Trophoblast cell (in vitro differentiated cells and primary cell): ENCODE results near the gene IFITM5.

Source experiments
- DNase-seq, 2 donors: peaks; one replicate each; pipeline ENCODE4 v3.0.0-alpha.2; 2016
- H2AFZ ChIP-seq: 2 replicates; pipeline ENCODE4 v1.6.1; 2013; ENCODE audit warnings: low read length, moderate library complexity, mild to moderate bottlenecking; ENCODE audit not compliant: insufficient read depth, poor library complexity
- H2AK5ac ChIP-seq: 2 replicates; pipeline ENCODE4 v1.6.1; 2013; ENCODE audit warnings: mild to moderate bottlenecking, low read length
- H2BK120ac ChIP-seq: 2 replicates; pipeline ENCODE4 v1.6.1; 2013; ENCODE audit warnings: low read length, mild to moderate bottlenecking, moderate library complexity; ENCODE audit not compliant: insufficient read depth, poor library complexity
- H2BK12ac ChIP-seq: 2 replicates; pipeline ENCODE4 v1.6.1; 2013; ENCODE audit warnings: mild to moderate bottlenecking, low read length, moderate library complexity
- H2BK5ac ChIP-seq: 2 replicates; pipeline ENCODE4 v1.6.1; 2013; ENCODE audit warnings: low read length, low read depth, moderate library complexity, mild to moderate bottlenecking; ENCODE audit not compliant: poor library complexity
- H3K14ac ChIP-seq: 2 replicates; pipeline ENCODE4 v1.6.1; 2013; ENCODE audit warnings: mild to moderate bottlenecking, low read length
- H3K18ac ChIP-seq: 2 replicates; pipeline ENCODE4 v1.6.1; 2013; ENCODE audit warnings: mild to moderate bottlenecking, low read length
- H3K23ac ChIP-seq: 2 replicates; pipeline ENCODE4 v1.6.1; 2013; ENCODE audit warnings: low read length
- H3K27ac ChIP-seq: 2 replicates; pipeline ENCODE4 v1.5.1; 2013; ENCODE audit warnings: low read depth, mild to moderate bottlenecking, inconsistent platforms, low read length, moderate library complexity
- H3K27me3 ChIP-seq: 2 replicates; pipeline ENCODE4 v1.6.1; 2013; ENCODE audit warnings: inconsistent platforms, mild to moderate bottlenecking, low read length, moderate library complexity; ENCODE audit not compliant: insufficient read depth
- H3K36me3 ChIP-seq, 2 experiments: 1 replicate in 1 of 2; 2 replicates in 1 of 2; pipeline ENCODE4 v1.6.1; 2013; ENCODE audit warnings: low read length in 2 of 2, mild to moderate bottlenecking in 2 of 2, moderate library complexity in 1 of 2; ENCODE audit not compliant: insufficient read depth in 2 of 2, control insufficient read depth in 1 of 2
- H3K4ac ChIP-seq: 2 replicates; pipeline ENCODE4 v1.6.1; 2013; ENCODE audit warnings: low read depth, mild to moderate bottlenecking, low read length, moderate library complexity
- H3K4me1 ChIP-seq, 2 experiments: 1 replicate in 1 of 2; 2 replicates in 1 of 2; pipeline ENCODE4 v1.6.1; 2013; ENCODE audit warnings: low read length in 2 of 2, mild to moderate bottlenecking in 2 of 2, moderate library complexity in 1 of 2; ENCODE audit not compliant: insufficient read depth in 2 of 2, control insufficient read depth in 1 of 2
- H3K4me2 ChIP-seq: 2 replicates; pipeline ENCODE4 v1.6.1; 2013; ENCODE audit warnings: inconsistent platforms, mild to moderate bottlenecking, low read length, moderate library complexity
- H3K4me3 ChIP-seq: 2 replicates; pipeline ENCODE4 v1.5.1; 2013; ENCODE audit warnings: mild to moderate bottlenecking, low read depth, low read length, inconsistent platforms
- H3K79me1 ChIP-seq: one replicate; pipeline ENCODE4 v1.6.1; 2013; ENCODE audit warnings: low read length
- H3K79me2 ChIP-seq: 2 replicates; pipeline ENCODE4 v1.6.1; 2013; ENCODE audit warnings: low read length, mild to moderate bottlenecking; ENCODE audit not compliant: control insufficient read depth, insufficient read depth, poor library complexity
- H3K9ac ChIP-seq: 2 replicates; pipeline ENCODE4 v1.6.1; 2013; ENCODE audit warnings: mild to moderate bottlenecking, low read length
- H3K9me3 ChIP-seq: 2 replicates; pipeline ENCODE4 v1.6.1; 2013; ENCODE audit warnings: low read depth, mild to moderate bottlenecking, control low read depth, inconsistent platforms, low read length; ENCODE audit not compliant: insufficient read depth
- H4K12ac ChIP-seq: 2 replicates; pipeline ENCODE4 v1.6.1; 2013; ENCODE audit warnings: low read depth, mild to moderate bottlenecking, low read length, moderate library complexity
- H4K8ac ChIP-seq: 2 replicates; pipeline ENCODE4 v1.6.1; 2013; ENCODE audit warnings: low read depth, mild to moderate bottlenecking, low read length, moderate library complexity
- H4K91ac ChIP-seq: one replicate; pipeline ENCODE4 v1.6.1; 2013; ENCODE audit warnings: low read depth, mild to moderate bottlenecking, low read length, moderate library complexity
- WGBS: extraction: QIAGEN DNeasy Blood & Tissue Kit; methylation state at CpG from one replicate; pipeline ENCODE4 v1.1.7; 2013; ENCODE audit warnings: missing lambda C conversion rate; ENCODE audit not compliant: insufficient read length, insufficient coverage; ENCODE audit errors: extremely low coverage; 5-methylcytosine and 5-hydroxymethylcytosine counted together

Gene IFITM5

GRCh38 chr11:331358-332060 is 32.2 kb upstream of the IFITM5 start:
- Histone ChIP-seq H3K79me2 (no peaks in the 10 kb centered on the region), H4K12ac (no peak overlapping the region), H3K79me1 (no peaks in the 10 kb centered on the region), H3K4me2 (no peak overlapping the region), H3K36me3 (no peaks in the 10 kb centered on the region), H3K9ac (no peak overlapping the region), H2BK12ac (no peak overlapping the region), H3K27ac (no peak overlapping the region), H2BK5ac (no peak overlapping the region), H2BK120ac (no peak overlapping the region), H4K8ac (no peak overlapping the region), H3K27me3 (no peaks in the 10 kb centered on the region), H3K14ac (no peak overlapping the region), H3K4ac (no peak overlapping the region), H3K9me3 (peaks cover 13% of the 10 kb centered on the region), H3K23ac (no peak overlapping the region), H2AK5ac (no peak overlapping the region), H3K4me1 (peaks cover 8 to 9% of the 10 kb centered on the region in 2 experiments), H3K18ac (no peak overlapping the region), H3K4me3 (no peak overlapping the region), H4K91ac (no peak overlapping the region), H2AFZ (no peak overlapping the region)
- WGBS = no CpG with 5 or more reads among the region's 19 CpGs
- no peak for DNase-seq

GRCh38 chr11:330694-331357 is 31.5 kb upstream of the IFITM5 start:
- H4K91ac ChIP-seq = no peak overlapping the region

GRCh38 chr11:330307-330693 is 31.0 kb upstream of the IFITM5 start:
- Histone ChIP-seq H3K14ac (no peak overlapping the region), H4K91ac (no peak overlapping the region), H3K4me2 (no peak overlapping the region), H4K12ac (no peak overlapping the region), H3K27ac (no peak overlapping the region), H3K9me3 (peaks cover 13% of the 10 kb centered on the region), H3K79me2 (no peaks in the 10 kb centered on the region), H3K4me3 (no peak overlapping the region), H3K4ac (no peak overlapping the region), H3K36me3 (no peaks in the 10 kb centered on the region), H3K4me1 (peaks cover 8 to 9% of the 10 kb centered on the region in 2 experiments), H2BK120ac (no peak overlapping the region), H4K8ac (no peak overlapping the region), H3K18ac (no peak overlapping the region), H2BK12ac (no peak overlapping the region), H3K23ac (no peak overlapping the region), H2BK5ac (no peak overlapping the region), H2AFZ (no peak overlapping the region), H3K79me1 (no peaks in the 10 kb centered on the region), H3K27me3 (no peaks in the 10 kb centered on the region), H3K9ac (no peak overlapping the region), H2AK5ac (no peak overlapping the region)
- no peak for DNase-seq
- no CpG with 5 or more reads among the region's 14 CpGs for WGBS

More at GRCh38 chr11:330694-331357, 31.5 kb upstream of the IFITM5 start:
- no peak overlapping the region for H2AFZ ChIP-seq
- no peak overlapping the region for H3K4me3 ChIP-seq
- no peak overlapping the region for H2BK120ac ChIP-seq
- H3K9me3 ChIP-seq = peaks cover 13% of the 10 kb centered on the region
- H2AK5ac ChIP-seq = no peak overlapping the region
- no peak overlapping the region for H3K4me2 ChIP-seq
- H3K9ac ChIP-seq = no peak overlapping the region
- H3K4me1 ChIP-seq = peaks cover 8 to 9% of the 10 kb centered on the region in 2 experiments
- H2BK5ac ChIP-seq = no peak overlapping the region
- no peak overlapping the region for H3K14ac ChIP-seq
- no peak overlapping the region for H4K8ac ChIP-seq
- no peaks in the 10 kb centered on the region for H3K27me3 ChIP-seq
- H3K18ac ChIP-seq = no peak overlapping the region
- no peak overlapping the region for H3K23ac ChIP-seq
- H2BK12ac ChIP-seq = no peak overlapping the region
- no peak overlapping the region for H3K27ac ChIP-seq
- H3K79me2 ChIP-seq = no peaks in the 10 kb centered on the region
- WGBS = no CpG with 5 or more reads among the region's 34 CpGs
- DNase-seq = no peak
- H4K12ac ChIP-seq = no peak overlapping the region
- H3K79me1 ChIP-seq = no peaks in the 10 kb centered on the region
- no peaks in the 10 kb centered on the region for H3K36me3 ChIP-seq
- no peak overlapping the region for H3K4ac ChIP-seq

GRCh38 chr11:329886-330253 is 30.5 kb upstream of the IFITM5 start:
- Histone ChIP-seq H4K8ac (no peak overlapping the region), H3K36me3 (no peaks in the 10 kb centered on the region), H4K91ac (no peak overlapping the region), H4K12ac (no peak overlapping the region), H3K4me1 (peaks cover 8 to 9% of the 10 kb centered on the region in 2 experiments), H3K27ac (no peak overlapping the region), H3K9ac (no peak overlapping the region), H3K14ac (no peak overlapping the region), H3K79me2 (no peaks in the 10 kb centered on the region), H3K79me1 (no peaks in the 10 kb centered on the region), H2BK12ac (no peak overlapping the region), H3K23ac (no peak overlapping the region), H3K18ac (no peak overlapping the region), H3K4ac (no peak overlapping the region), H2BK5ac (no peak overlapping the region), H2BK120ac (no peak overlapping the region), H3K4me3 (no peak overlapping the region), H3K4me2 (no peak overlapping the region), H3K27me3 (no peaks in the 10 kb centered on the region), H2AK5ac (no peak overlapping the region), H2AFZ (no peak overlapping the region), H3K9me3 (peaks cover 13% of the 10 kb centered on the region)
- WGBS = no CpG with 5 or more reads among the region's 2 CpGs
- DNase-seq = no peak
